ENCODE results near the gene DGKD.

GRCh38 chr2:233395687-233396086 lies 41.4 kb downstream of the DGKD start:
- no peak for TF ChIP-seq CTCF (IDR thresholded peaks at IDR 0.05; ENCODE audit: low read length)
- no peak for TF ChIP-seq EZH2 (optimal IDR thresholded peaks at IDR 0.05; ENCODE audit: low read depth, low read length)

All from MM.1S (cell line).